HG03025 (cell line): ENCODE results near the gene METTL23.

Experiments
- ATAC-seq: cut with Tn5 transposase; IDR thresholded peaks from one replicate; pipeline ENCODE4 v1.9.1; 2021; ENCODE audit warnings: mild to moderate bottlenecking, moderate library complexity; ENCODE audit not compliant: unreplicated experiment, low FRiP score

The METTL23 gene

DNA sequence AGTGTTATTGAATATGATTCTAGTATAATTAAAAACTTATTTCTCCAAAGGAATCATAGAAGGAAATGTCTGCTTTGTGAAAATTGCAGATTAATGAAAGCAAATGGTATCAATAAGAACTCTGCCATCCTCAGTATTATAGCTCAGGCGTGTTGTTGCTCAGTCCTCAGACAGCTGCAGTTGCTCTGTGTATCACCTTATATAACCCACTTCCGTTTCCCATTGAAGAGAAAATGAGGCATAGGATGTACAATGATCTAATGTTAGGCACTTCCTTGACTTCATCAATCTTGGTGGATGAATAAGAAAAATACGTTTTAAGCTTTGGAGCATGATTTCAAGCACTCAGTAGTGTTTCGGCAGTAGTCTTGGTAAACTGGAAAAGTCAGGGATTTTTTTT, 25.4 kb downstream of the METTL23 start:
- ATAC-seq: no peak

DNA sequence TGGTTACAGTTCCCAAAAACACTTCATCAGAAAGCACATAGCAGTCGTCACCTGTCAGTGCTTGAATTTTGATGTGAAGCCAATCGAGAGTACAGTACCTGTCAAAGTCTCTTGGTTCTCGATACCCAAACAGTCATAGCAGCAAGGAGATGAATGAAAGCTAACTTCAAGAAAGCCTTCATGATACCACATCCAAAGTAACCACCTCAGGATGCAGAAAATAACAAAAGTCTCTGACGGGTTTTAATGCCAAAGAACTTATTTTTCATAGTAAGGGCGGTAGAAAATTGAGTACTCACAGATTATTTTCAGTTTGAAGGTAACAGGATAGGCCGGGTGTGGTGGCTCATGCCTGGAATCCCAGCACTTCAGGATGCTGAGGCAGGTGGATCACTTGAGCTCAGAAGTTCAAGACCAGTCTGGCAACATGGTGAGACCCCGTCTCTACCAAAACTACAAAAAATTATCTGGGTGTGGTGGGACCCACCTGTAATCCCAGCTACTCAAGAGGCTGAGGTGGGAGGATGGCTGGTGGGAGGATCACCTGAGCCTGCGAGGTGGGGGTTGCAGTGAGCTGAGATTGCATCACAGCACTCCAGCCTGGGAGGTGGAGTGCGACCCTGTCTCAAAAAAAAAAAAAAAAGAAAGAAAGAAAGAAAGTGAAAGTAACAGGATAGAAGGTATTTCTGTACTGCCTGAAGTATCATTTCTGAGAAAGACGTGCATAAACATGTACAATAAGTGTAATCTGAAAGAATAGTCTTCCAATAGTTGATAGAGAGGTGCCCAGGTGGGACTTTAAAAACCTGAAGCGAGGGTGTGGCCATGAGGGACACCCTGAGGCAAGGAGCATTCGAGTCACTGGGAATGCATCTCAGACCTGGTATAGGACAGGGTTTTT, 26.7 kb downstream of the METTL23 start:
- ATAC-seq: no peak

DNA sequence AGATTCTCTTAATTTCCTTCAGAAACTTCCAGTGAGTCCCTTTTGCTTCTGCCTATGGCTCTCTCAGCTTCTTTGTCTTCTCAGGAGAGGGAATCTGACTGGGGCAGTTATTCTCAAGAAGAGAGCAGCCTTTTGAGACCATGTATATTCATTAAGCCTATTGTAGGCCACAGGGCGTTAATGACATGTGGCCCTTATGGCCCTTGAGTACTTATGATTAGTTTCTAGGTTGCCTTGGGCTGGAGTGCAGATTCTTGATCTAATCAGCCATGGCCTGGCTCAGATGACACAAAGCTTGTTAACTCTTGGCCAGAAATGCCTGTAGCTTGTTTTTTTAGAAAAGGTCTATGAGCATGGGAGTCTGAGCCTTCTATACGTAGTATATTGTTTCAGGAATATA, 28.6 kb downstream of the METTL23 start:
- no peak for ATAC-seq

DNA sequence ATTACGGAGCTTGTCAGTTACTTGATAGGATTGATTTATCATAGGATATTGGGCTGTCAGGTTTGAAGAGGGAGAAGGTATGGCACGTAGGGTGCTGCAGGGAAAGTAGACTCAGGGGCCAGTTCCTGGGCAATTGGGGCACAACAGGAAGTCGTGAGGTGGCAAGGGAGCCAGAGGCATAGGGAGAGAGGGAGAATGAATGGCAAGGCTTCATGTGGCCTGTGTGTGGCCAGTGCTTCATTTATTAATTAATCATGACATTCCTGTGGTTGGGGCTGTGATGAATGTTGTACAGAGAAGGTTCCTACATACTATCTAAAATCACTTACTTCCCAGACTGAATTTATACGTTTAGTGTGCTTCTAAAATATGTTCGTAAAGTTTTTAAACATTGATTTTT, 30.6 kb downstream of the METTL23 start:
- ATAC-seq: no peak

DNA sequence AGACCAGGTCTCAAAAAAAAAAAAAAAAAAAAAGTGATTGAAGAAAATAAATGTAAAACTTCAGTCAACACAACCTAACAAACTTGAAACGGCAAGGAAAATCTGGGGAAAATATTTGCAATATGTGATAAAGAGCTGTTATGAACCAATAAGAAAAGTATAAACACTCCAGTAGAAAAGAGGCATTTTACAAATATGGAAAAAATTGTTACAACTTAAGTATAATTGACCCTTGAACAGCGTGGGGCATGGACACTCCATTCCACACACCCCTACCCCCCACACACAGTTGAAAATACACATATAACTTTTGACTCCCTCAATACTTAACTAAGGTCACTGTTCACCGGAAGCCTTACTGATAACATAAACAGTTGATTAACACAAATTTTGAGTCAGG, 31.9 kb downstream of the METTL23 start:
- ATAC-seq: no peak

DNA sequence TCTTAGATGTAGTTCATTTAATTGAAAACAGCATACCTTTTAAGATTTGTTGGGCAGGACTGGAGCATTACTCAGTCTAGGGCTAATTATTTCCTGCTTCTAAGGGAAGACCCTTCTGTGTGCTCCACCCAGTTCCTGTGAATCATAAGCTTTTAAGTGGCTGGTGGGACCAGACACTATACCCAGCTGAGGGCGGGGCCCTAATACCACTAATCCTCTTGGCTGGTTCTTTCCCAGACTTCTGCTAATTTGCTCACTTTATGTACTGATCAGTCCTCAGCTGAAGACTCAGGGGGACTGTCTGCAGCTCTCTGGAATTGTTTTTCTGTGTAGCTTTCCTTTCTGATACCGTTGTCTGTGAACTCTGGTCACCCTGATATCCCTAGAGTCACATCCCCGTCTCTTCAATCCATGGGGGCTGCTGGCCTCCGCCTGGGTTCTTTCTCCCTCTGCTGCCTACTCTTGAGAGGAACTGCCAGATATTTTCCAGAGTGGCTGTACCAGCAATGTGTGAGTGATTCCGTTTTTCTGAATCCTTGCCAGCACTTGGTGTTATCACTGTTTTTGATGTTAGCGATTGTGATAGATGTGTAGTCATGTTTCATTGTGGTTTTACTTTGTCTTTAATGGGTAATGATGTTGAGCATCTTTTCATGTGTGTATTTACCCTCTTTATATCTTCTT, 46.3 kb downstream of the METTL23 start:
- no peak for ATAC-seq

DNA sequence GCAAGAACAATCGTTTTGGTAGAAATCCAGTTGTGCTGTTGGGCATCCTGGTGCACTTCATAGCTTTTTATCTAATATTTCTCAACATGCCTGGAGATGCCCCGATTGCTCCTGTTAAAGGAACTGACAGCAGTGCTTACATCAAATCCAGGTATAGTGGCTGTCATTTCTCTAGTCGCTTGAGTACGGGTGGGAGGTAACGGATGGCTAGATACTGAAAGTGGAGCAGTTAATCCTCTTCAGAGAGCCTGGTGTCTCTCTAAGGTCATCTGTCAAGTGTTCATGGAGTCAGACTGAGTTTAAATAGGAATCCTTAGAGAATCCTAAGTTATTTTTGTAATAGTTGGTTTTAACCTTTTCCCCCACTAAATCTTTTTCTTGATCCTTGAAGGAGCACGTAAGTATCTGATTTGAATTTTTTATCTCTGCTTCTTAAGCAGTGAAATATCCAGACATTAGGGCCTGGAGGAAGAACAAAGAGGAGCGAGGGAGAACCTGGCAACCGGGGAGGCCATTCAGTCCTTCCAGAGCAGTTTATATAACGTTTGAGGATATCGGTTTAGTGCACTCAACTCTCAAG, 48.5 kb downstream of the METTL23 start:
- no peak for ATAC-seq

DNA sequence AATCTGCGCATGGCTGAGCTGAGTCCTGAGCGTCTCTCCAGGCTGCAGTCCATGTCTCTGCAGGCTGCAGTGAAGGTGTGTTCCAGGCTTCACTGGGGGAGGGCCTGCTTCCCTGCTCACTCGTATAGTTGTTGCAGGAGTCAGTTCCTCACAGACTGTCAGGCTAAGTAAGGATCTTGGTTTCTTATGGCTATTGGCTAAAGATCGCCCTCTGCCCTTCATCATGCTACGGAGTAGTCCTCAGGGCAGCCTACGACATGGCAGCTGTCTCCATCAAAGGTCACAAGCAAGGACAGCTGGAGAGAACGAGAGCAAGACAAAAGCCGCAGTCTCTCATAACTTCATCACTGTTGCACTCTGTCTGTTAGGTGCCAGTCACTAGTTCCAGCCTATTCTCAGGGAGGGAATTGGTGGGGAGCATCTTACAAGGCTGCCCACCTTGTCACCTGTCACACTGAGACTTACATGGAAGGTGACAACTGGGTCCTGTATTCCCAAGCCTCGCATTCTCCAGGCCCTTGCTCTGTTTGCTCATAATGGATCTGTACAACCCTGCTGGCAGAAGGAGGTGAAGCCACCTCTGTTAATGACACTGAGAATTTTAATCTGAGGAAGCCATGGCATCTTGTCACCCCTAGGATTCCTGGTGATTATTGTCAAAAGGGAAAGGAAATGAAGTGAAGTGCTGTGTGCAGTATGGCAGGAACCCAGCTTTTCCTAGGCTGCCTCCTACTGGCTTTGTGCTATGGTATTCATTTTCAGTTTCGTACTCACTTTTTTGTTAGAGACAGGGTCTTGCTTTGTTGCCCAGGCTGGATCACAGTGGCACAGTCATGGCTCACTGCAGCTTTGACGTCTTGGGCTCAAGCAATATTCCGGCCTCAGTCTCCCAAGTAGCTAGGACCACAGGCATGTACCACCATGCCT, 54.7 kb downstream of the METTL23 start:
- ATAC-seq: no peak

DNA sequence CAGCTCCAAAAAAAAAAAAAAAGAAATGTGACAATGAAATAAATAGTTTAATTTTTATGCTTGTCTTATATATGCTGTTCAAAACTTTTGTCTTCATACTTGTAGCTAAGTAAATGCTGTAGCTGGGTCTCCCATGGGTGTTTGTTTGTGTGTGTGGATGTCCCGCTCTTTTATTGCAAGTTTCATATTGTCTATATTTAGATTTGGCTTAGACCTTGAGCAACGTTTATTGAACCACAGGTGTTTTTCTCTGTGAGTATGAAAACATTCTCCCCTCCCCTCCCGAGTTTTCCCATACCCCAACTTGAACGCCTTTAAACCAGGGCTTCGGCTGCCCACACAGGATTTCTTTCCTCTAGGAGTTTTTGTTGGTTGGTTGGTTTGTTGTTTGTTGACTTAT, 56.5 kb downstream of the METTL23 start:
- no peak for ATAC-seq
